GM12864 (cell line): ENCODE measurements around the gene SEMA6A.

Experiments
- DNase-seq: peaks from one replicate; pipeline ENCODE4 v3.0.0-alpha.2; 2011; ENCODE audit warnings: low read depth
- H3K4me3 ChIP-seq: 2 replicates; pipeline ENCODE4 v1.5.1; 2011; ENCODE audit warnings: mild to moderate bottlenecking, low read depth, low read length, control low read depth
- CTCF ChIP-seq: IDR thresholded peaks from 2 replicates; pipeline ENCODE4 v1.5.1; 2011; ENCODE audit warnings: low read depth, mild to moderate bottlenecking, moderate library complexity, low read length, control low read depth, inconsistent platforms; ENCODE audit errors: missing control alignments

The SEMA6A gene

DNA sequence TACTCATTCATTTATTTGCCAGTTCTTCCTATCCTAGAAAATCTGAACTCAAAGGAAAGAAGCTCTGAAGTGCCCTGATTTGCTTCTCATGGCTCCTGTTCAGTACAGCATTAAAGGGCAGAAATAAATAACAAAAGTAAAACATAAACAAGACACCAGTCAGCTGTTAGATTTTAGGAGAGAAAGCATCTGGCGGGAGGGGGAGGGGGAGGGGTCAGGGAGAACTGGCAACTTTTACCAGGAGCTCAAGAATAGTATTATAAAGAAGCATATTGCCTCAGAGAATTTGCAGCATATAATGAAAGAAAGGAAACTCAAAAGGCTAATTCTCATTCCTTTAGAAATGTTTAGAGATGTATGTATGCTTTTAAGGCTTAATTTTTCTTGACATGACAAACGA lies 68.1 kb downstream of the SEMA6A start:
- DNase-seq, result no peak
- no peak for TF ChIP-seq CTCF
- H3K4me3 ChIP-seq, result no peak overlapping the region

GRCh38 chr5:116504593-116505166 lies 69.9 kb downstream of the SEMA6A start:
- no peak for DNase-seq
- TF ChIP-seq CTCF, result no peak
- H3K4me3 ChIP-seq, result no peak overlapping the region

- no peak overlapping the region for H3K4me3 ChIP-seq
- TF ChIP-seq CTCF, result no peak
- no peak for DNase-seq
Measured at GRCh38 chr5:116502616-116503015, 72.0 kb downstream of the SEMA6A start.

DNA sequence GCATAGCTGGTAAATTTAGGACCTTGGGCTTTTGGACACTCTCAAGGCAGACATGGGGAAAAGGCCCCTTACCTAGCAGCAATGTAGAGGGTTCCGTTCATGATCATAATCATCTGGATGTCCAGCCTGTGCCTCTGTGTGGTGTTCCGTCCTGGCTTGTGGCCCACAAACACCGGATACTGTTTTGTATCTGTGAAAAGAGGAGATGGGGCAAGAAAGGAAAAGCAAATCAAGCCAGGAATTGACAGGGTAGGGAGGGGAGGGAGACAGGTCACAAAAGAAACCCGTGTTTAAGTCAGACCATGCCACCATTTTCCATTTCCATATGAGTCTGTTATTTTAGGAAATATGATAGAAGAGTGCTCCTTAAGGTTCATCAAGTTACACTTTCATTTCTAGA lies 72.5 kb downstream of the SEMA6A start:
- H3K4me3 ChIP-seq, result no peak overlapping the region
- TF ChIP-seq CTCF, result no peak
- no peak for DNase-seq

GRCh38 chr5:116498503-116499048 lies 76.0 kb downstream of the SEMA6A start:
- H3K4me3 ChIP-seq, result no peak overlapping the region
- TF ChIP-seq CTCF, result no peak
- no peak for DNase-seq

- no peak for DNase-seq
- TF ChIP-seq CTCF, result no peak
- no peak overlapping the region for H3K4me3 ChIP-seq
Measured at GRCh38 chr5:116497631-116498030, 77.0 kb downstream of the SEMA6A start.

DNA sequence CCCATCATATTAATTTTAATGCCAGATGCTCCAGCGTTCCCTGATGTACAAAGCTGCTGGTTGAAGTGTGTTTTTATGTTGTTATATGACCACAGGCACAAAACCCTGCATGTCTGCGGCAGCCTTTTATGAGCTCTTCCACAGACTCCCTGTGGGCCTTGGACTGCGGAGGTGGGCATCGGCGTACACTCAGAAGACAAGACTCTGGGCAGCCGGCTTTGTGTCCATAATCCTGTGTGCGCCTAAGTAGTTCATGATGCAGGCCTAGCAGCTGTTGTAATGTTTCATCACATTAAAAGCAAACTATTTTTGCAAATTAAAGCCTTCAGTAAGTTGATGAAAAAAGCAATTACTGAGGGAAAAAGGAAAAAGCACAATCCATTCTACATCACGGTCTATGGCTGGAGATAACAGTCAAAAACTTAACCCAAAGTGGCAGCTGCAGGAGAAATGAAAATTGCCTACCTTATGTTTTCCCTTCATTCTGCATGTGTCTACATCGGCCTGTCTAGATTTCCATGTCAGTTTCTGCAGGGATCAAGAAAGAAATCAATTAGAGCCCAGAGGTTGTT lies 78.8 kb downstream of the SEMA6A start:
- TF ChIP-seq CTCF, result no peak
- no peak for DNase-seq
- no peak overlapping the region for H3K4me3 ChIP-seq
